ENCODE results near the gene JAM3.
"Not testable (repeated sequence)": the region's sequence is repeated elsewhere in the genome, so short reads cannot be mapped to it uniquely, and the experiment has no call there.

JAM3 gene

DNA sequence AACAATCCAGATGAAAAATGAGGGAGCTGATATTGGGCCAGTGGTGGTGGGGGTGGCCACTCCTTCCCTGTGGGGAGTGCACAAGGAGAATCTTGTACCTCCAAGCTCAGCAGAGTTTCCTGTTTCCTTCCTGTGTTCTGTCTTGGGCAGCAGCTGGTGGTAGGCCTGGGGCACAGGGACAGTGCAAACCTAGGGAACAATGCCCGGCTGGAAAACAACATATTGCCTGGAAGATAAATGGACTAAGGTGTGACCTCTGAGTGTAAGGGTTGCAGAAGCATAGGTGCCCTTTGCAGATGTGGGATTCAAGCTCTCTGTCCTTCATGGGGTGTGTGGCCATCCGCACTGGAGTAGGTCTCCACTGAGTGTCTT lies 5.8 kb upstream of the JAM3 start:
- DNase-seq: no peak

DNA sequence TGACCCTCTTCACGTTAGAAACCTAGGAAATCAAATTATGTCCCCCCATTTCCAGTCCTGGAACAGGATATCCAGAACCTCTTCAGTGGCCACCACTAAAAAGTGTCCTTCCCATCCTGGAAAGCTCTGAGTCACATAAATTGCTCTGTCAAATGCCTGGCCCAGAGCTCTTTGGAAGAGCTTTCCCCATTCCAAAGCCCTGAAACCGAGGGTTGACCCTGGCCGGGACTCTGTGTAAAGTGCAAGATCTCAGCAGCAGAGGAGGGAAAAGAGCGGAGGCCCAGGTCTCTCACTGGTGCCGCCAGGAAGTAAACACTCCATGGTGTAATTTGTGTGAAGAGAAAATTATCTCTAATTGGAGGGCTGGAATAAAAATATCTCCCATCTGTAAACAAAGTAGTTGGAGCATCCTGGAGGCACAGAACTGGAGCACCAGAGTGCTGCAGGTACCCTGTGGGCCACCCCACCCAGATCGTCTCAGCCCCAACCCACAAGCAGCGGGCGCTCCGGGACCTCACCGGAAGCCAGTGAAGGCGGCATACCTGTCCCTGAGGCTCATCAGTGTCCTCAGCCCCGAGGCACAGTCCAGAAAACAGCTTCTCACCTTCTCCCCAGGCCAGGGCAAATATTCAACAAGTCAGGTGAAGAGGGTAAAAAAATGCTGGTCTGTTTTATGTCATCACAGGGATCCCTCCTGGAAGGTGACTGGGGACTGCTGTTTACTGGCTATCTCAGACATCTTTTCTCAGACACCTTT lies 4.7 kb upstream of the JAM3 start:
- DNase-seq: no peak

- DNase-seq: no peak
Measured at GRCh38 chr11:134065381-134065780, 3.5 kb upstream of the JAM3 start.

DNA sequence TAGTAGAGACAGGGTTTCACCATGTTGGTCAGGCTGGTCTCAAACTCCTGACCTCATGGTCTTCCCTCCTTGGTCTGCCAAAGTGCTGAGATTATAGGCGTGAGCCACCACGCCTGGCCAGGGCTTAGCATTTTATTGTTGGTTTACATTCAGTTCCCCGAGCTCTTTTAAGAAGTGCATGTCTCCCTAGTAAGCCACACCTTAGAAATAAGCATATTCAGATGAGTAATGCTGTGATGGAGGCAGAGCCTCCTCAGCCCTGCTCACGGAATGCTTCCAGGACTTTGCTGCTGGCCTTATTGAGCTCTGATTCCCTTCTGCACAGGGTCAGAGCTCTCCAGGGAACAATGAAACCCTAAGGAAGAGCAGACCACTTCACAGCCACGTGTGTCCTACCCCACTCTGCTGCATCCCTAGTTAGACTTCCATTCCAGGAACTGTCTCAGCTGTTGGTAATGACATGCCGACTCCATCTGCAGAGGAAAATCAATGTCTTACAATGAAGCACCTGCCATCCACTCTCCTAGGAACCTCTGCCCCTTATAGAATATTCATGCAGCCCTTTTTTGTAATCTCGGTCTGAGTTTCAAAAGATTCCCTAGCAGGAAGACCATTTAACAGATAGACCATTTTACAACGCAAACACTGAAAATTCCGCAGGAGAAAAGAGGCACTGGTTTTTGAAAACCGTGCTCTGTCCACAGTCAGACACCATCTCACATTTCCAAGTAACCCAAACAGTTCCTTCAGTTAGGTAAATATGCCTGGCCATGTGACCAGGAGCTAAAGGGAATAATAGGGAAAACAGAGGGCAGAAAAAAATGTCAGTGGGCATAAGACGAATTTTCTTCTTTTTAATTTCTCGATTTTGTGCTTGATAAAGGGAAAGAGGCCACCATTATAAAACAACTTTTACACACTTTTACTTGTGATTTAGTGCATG lies 1.7 kb upstream of the JAM3 start:
- no peak for DNase-seq

DNA sequence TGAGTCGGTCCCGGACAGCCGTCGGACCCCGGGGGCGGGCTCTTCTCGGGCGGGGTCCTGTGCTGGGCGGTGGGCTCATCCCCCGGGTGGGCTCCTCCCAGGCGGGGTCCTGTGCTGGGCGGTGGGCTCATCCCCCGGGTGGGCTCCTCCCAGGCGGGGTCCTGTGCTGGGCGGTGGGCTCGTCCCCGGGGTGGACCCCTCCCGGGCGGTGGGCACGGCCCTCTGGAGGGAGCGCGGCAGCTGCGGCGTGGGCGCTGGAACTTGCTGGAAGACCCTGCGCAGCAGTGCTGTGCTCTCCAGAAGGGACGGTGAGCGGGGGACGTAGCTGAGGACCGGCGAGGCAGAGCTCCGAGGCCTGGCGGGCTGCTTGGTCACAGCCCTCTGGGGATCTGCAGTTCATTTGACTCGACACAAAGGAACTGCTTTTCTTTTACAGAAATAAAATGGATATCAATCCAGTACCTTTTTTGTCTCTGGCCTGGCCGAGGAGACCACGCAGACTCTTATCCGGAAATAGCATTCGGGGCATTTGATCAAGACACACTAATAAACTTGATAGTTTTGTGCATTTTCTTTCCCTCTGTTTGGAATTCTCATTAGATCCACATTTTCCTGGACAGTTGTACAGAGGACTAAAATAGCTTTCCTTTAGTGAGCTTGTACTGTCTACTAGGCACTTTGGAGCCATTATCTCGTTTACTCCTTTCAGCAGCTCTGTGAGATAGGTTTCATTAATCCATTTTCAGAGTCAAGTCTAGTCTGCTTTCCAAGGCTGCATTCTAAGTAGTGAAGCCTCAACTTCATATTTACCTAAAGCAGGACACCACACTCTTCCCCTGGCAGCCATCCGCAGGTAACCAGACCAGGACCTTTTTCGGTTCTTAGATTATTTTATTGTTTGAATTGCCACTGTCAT lies 812 bp downstream of the JAM3 start:
- peak; percentile 27 for DNase-seq

DNA sequence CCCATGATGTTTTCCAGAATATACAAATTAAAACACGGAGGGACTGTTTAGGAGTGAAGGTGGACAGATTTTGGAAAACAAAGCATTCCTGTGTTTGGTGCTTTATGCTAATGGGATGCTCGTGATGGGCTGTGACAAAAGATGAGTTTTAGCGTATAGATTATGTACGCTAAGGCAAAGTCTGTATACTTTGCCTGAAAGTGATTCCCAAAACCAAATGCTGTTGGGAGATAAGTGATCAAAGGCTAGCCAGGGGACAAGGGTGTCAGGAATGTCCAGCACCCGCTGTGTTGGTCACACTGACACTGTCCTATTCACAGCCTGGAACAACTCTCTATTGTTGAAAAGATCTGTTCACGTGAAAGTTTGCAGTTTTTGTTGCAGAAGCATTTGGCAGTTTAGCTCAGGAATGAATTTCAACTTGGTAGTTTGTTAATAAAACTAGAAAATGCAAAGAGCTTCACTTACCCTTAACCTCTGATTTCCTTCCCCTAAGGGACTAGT lies 1.5 kb downstream of the JAM3 start:
- DNase-seq: no peak

- DNase-seq: no peak
Measured at GRCh38 chr11:134071306-134071705, 2.4 kb downstream of the JAM3 start.

DNA sequence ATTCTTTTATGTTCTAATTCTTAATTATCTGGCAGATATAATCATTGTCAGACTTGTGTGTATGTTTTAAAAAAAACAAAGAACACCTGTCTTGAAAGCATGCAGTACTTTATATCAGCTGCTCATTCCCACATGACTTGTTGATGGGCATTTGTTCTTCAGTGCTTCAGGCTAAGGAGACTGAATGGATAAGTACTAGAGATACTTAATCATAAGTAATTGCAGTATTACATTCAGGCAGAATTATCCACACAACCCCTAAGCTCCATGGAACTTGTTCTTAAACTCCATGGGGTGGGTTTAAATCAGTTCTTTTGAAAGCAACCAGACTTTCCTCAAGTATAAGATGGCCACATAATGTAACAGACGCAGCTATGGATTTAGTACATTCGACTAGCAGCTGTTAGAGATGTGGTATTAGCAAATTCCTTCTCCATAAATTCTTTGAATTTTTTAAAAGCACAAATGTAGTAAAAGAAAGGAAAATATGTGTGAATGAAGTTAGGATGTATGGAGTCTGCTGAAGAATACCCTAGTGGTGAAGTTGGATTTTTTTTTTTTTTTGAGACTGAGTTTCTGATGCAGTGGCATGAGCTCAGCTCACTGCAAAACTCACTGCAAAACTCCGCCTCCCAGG lies 3.0 kb downstream of the JAM3 start:
- DNase-seq: peak; percentile 17

GRCh38 chr11:134072844-134073243 lies 4.0 kb downstream of the JAM3 start:
- no peak for DNase-seq

DNA sequence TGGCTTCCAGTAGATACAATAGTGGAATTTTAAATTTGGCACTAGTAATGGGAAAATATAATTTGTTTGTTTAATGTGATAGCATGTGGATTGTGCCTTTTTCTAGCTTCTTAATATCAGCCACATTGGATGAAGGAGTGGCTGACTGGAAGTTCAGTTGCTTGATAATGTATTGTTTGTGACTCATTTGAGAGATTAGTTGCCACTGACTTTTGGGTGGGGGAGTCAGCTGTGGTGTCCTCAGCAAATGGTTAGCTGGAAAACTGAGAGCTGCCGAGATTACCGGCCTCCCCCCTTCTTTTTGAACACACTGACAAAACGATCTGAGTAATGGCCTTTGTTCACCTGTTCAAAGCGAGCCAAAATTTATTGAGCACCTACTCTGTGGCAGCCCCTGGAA lies 5.5 kb downstream of the JAM3 start:
- DNase-seq: no peak

GRCh38 chr11:134074766-134075165 lies 5.9 kb downstream of the JAM3 start:
- DNase-seq: no peak

DNA sequence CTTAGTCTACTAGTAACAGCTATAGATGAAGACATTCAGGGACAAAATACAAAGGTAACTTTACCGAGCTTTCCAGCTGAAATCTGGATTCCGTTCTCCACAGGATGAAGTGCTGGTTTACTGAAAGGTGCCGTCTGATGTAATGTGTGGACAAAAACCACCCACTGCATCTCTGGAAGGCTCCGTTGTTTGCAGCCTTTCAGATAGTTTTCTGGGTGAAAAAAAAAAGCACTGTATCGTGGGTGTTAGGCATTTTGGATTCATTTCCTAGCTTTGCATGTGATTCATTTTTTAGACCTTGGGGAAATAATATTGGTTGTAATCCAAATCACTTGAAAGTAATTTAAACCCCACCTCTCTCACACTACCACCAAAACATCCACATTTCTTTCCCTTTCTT lies 10.4 kb downstream of the JAM3 start:
- no peak for DNase-seq

DNA sequence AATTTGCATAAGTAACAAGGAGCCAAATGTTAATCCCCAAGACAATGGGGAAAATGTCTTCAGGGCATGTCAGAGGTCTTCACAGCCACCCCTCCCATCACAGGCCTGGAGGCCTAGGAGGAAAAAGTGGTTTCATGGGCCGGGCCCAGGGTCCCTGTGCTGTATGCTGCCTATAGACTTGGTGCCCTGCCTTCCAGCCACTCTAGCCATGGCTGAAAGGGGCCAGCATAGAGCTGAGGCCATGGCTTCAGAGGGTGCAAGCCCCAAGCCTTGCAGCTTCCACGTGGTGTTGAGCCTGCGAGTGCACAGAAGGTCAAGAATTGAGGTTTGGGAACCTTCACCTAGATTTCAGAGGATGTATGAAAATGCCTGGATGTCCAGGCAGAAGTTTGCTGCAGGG lies 12.4 kb downstream of the JAM3 start:
- not testable (repeated sequence) for DNase-seq

DNA sequence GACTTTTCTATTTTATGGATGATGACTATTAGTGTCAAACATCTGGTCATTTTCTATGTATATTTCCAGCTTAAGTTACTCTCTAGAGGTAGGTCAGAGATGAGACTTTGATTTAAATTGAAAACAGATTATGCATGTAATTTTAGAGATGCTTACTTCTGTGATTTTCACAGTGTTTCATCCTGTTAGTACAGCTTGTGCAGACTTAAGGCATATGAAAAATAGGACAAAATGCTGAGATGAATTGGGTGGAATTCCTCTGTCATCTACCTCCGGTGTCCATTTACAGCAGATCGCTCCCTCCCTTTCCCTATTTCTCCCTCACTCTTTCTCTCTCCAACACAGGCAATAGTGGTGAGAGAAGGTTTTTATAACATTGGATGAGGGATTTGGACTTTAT lies 14.1 kb downstream of the JAM3 start:
- DNase-seq: no peak

GRCh38 chr11:134086376-134086775 lies 17.5 kb downstream of the JAM3 start:
- DNase-seq: no peak

GRCh38 chr11:134092006-134092405 lies 23.1 kb downstream of the JAM3 start:
- DNase-seq: not testable (repeated sequence)

DNA sequence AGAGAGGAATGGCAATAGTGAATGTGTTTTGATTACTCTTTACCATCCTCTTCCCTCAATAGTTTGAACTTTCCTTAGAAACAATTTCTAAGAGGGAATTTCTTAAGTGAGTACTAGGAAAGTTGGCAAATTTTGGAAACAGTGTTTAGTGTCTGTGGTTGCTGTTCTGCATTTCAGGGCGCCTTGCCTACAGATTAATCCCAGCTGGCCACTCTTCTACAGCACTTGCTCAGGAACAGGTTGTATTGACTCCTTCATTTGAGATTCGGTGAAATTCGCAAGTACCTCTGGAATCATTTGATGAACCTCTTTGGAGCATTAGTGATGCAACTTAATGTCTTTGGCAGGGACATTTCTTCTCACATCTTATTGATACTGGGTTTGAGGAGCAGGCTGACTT lies 28.3 kb downstream of the JAM3 start:
- no peak for DNase-seq

DNA sequence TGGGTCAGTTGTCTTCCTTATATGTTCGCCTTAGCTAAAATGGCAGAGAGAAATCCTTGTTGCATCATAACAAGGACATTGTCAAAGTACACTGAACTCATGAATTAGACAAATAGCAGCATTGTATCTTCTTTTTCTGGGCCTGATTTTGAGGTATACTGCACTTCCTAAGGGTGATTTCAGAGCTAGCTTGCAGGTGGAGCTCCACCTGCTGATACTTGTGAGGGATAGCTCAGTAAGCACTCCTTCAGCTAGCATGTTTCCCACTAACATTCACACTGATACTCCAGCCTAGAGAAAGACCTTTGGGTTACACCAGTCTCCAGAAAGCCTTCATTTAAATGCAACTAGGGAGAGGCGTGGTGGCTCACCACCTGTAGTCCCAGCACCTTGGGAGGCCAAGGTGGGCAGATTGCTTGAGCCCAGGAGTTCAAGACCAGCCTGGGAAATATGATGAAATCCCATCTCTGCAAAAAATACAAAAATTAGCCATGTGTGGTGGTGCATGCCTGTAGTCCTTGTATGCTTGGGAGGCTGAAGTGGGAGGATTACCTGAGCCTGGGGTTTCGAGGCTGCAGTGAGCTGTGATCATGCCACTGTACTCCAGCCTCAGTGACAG lies 29.8 kb downstream of the JAM3 start:
- no peak for DNase-seq

DNA sequence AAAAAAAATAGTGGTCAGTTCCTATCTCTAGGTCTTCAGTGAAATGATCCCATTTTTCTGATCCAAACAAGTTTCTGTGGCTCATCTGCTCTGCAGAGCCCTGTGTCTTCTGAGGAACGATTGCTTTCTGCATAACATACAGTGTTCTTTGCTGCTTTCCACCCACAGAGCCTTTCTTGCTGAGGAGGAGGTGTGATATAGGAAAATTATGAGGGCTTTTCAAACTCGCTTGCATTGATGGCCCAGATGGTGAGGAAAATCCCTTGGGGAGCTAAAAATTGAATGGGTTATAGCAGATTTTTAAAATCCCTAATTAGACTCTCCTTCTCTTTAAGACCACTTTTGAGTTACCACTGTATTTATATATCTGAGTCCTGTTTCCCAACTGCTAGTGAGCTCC lies 31.3 kb downstream of the JAM3 start:
- no peak for DNase-seq

DNA sequence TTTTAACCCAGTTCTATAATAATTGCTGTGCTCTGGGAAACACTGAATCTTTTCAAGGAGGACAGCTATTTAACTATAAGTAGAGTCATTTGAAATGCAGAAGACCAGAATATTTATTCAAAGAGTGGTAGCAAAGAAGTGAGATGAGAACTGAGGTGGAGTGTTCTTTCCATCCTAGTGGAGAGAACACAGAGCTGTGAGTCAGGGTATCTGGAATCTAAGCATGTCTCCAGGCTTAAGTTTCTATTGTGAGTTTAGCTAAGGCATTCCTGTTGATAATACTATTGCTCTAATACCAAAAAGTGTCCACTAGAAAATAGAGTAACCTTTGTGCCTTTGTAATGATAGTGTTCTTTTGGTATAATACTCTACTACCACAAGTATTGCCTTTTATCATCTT lies 32.4 kb downstream of the JAM3 start:
- DNase-seq: peak; percentile 6

GRCh38 chr11:134110252-134110815 lies 41.5 kb downstream of the JAM3 start:
- no peak for DNase-seq

- DNase-seq: not testable (repeated sequence)
Measured at GRCh38 chr11:134113787-134114186, 44.9 kb downstream of the JAM3 start.

Measured in EL (cell line).